Osteoblast (primary cell): ENCODE results near the gene SRC. TPM values are rescaled to one million over a fixed set of nuclear protein-coding genes. Genes with fewer than 3 reads are reported as not detected.

Source experiments
- DNase-seq: peaks from one replicate; pipeline ENCODE4 v3.0.0; 2011; ENCODE audit warnings: low spot score, mixed read lengths; ENCODE audit not compliant: insufficient read length; ENCODE audit errors: missing footprints
- H2AFZ ChIP-seq: 2 replicates; pipeline ENCODE4 v1.6.0; 2011; ENCODE audit warnings: mild to moderate bottlenecking, low read length
- H3K27ac ChIP-seq: 2 replicates; pipeline ENCODE4 v1.5.1; 2011; ENCODE audit warnings: mild to moderate bottlenecking, low read depth, low read length, moderate library complexity
- H3K27me3 ChIP-seq: 2 replicates; pipeline ENCODE4 v1.6.0; 2012; ENCODE audit warnings: mild to moderate bottlenecking, control low read depth, inconsistent platforms, low read length, moderate library complexity; ENCODE audit not compliant: insufficient read depth
- H3K36me3 ChIP-seq: 2 replicates; pipeline ENCODE4 v1.5.1; 2011; ENCODE audit warnings: mild to moderate bottlenecking, low read length, control low read depth, moderate library complexity; ENCODE audit not compliant: insufficient read depth
- H3K4me1 ChIP-seq: 2 replicates; pipeline ENCODE4 v1.5.1; 2011; ENCODE audit warnings: mild to moderate bottlenecking, low read length, control low read depth, moderate library complexity; ENCODE audit not compliant: insufficient read depth
- H3K4me2 ChIP-seq: 2 replicates; pipeline ENCODE4 v1.6.0; 2011; ENCODE audit warnings: mild to moderate bottlenecking, low read length; ENCODE audit not compliant: insufficient read depth
- H3K4me3 ChIP-seq: fragments of 200-600 bp; sonication (generic); 3 replicates; pipeline ENCODE4 v1.5.1; 2012; ENCODE audit warnings: mild to moderate bottlenecking, low read length, inconsistent platforms; ENCODE audit not compliant: insufficient read depth
- H3K79me2 ChIP-seq: 2 replicates; pipeline ENCODE4 v1.6.0; 2012; ENCODE audit warnings: mild to moderate bottlenecking, low read length, control low read depth, inconsistent platforms; ENCODE audit not compliant: insufficient read depth
- H3K9me3 ChIP-seq: 2 replicates; pipeline ENCODE4 v1.5.1; 2011; ENCODE audit warnings: low read depth, low read length, control low read depth
- H4K20me1 ChIP-seq: 2 replicates; pipeline ENCODE4 v1.6.0; 2012; ENCODE audit warnings: mild to moderate bottlenecking, low read length, control low read depth; ENCODE audit not compliant: insufficient read depth
- CTCF ChIP-seq: IDR thresholded peaks from 2 replicates; pipeline ENCODE4 v1.5.1; 2011; ENCODE audit warnings: mild to moderate bottlenecking, low read depth, low read length, moderate library complexity; ENCODE audit errors: extremely low read depth
- total RNA-seq: library from RNA; depleted of rRNA; stranded (reverse); fragments of >200 nt; gene quantifications from 2 replicates; pipeline ENCODE4 v1.2.3, GENCODE V29; 2012

SRC gene
- total RNA-seq, 1 donor: 22.4 TPM

DNA sequence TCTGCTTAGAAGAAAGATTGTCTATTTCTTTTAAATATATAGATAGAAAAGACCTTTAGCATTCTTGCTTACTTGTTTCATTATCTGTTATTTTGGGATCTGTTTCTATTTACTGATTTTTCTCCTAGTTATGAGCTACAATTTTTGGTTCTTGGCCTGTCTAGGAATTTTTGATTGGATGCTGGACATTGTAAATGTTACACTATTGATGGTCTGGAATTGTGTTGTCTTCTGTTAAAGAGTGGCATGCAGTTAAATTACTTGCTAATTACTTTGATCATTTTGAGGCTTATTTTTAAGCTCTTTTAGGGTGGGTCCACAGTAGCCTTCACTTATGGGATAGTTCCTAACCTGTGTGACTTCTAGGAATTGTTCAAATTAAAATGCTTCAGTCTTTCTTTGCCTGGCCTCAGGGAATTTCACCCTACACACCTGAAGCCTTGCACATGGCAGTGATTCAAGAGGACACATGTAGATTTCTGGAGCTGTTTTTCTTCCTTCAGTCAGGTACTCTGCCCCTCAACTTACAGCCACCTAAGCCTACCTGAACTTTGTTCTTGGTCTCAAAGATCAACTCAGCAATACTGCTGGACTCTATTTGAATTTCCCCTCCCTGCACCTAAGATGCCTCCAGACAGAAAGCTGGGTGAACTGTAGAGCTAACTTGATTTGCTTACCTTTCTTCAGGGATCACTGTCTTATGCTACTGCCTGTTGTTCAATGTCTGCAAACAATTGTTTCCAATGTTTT is 108.9 kb downstream of the SRC start:
- H3K4me1 ChIP-seq: no peaks in the 10 kb centered on the region
- no peaks in the 10 kb centered on the region for H3K36me3 ChIP-seq
- H3K27ac ChIP-seq: no peak overlapping the region
- no peak overlapping the region for H3K4me2 ChIP-seq
- peaks cover 6% of the 10 kb centered on the region for H3K9me3 ChIP-seq
- TF ChIP-seq CTCF: no peak
- peaks cover 7% of the 10 kb centered on the region for H3K27me3 ChIP-seq
- H2AFZ ChIP-seq: no peak overlapping the region
- no peak overlapping the region for H3K4me3 ChIP-seq
- no peaks in the 10 kb centered on the region for H4K20me1 ChIP-seq
- no peaks in the 10 kb centered on the region for H3K79me2 ChIP-seq
- DNase-seq: no peak

Other genes starting within 250 kb of the SRC start
- 213 and 245 TPM in 2 replicates for gene RPN2, start 166.8 kb upstream of the SRC start, total RNA-seq
- gene MROH8, start 166.6 kb upstream of the SRC start, total RNA-seq: 1.1 and 1.8 TPM in 2 replicates
- not detected in 2 replicates for gene GHRH, start 84.3 kb upstream of the SRC start, total RNA-seq
- gene MANBAL, start 56.5 kb upstream of the SRC start, total RNA-seq: 14.1 and 17.7 TPM in 2 replicates
- not detected in 2 replicates for gene NNAT, start 175.1 kb downstream of the SRC start, total RNA-seq
- gene BLCAP, start 181.7 kb downstream of the SRC start, total RNA-seq: 35.4 and 39.1 TPM in 2 replicates